Fibroblast of skin of abdomen (primary cell): ENCODE data around the gene KRTDAP.

Source experiments
- DNase-seq: peaks from one replicate; pipeline ENCODE4 v3.0.0-alpha.2; 2013

Gene KRTDAP

DNA sequence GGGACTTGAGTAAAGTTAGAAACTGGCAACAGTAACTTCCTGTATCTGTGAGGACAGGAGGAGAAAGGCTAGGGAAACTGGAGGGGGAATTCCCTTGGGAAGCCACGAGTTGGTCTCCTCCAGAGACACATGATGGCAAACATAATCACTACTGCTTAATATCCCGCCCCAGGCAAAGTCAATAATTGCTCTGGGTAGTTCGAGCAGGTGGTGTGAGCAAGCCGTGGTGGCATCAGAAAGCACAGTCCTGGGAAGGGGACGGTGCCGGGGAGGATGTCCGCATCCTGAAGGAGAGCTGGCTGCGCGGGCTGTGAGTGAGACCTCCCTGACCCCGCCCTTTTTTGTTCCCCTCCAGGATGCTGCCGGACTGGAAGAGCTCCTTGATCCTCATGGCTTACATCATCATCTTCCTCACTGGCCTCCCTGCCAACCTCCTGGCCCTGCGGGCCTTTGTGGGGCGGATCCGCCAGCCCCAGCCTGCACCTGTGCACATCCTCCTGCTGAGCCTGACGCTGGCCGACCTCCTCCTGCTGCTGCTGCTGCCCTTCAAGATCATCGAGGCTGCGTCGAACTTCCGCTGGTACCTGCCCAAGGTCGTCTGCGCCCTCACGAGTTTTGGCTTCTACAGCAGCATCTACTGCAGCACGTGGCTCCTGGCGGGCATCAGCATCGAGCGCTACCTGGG is 40.8 kb downstream of the KRTDAP start:
- DNase-seq = no peak

DNA sequence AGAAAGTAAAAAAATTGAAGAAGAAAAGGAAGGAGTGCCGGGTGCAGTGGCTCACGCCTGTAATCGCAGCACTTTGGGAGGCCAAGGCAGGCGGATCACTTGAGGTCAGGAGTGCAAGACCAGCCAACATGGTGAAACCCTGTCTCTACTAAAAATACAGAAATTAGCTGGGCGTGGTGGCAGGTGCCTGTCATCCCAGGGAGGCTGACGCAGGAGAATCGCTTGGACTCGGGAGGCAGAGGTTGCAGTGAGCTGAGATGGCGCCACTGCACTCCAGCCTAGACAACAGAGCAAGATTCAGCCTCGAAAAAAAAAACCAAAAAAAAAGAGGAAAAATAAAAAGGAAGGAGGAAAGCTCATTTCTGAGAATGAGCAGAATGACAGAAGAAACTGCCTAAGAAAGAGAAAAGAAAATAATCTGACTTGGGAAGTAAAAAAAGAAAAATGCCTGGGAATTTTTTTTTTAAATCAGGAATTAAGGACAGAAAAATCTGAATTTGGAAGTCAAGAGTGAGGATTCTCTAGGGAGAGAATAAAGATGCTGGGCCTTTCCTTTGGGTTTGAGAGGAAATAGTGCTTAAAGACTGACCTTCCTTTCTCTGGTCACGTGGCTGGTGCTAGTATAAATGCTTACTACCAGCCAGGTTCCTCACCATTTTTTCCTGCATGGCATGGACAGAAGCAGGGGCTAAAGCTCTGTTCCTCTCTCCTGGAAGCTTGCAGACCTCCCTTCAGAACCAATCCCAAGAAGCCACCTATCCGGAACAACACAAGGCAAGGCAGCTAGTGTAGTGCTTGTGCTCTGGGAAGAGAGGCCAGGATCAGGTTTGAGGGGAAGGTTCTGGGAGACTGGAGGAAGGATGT is 42.4 kb downstream of the KRTDAP start, which contains the start of gene FFAR2:
FFAR2 (plus strand) TSS at position 652 of the 864 bp plus-strand sequence. CDS start 1,458 bp downstream, outside the sequence.
- no peak for DNase-seq

DNA sequence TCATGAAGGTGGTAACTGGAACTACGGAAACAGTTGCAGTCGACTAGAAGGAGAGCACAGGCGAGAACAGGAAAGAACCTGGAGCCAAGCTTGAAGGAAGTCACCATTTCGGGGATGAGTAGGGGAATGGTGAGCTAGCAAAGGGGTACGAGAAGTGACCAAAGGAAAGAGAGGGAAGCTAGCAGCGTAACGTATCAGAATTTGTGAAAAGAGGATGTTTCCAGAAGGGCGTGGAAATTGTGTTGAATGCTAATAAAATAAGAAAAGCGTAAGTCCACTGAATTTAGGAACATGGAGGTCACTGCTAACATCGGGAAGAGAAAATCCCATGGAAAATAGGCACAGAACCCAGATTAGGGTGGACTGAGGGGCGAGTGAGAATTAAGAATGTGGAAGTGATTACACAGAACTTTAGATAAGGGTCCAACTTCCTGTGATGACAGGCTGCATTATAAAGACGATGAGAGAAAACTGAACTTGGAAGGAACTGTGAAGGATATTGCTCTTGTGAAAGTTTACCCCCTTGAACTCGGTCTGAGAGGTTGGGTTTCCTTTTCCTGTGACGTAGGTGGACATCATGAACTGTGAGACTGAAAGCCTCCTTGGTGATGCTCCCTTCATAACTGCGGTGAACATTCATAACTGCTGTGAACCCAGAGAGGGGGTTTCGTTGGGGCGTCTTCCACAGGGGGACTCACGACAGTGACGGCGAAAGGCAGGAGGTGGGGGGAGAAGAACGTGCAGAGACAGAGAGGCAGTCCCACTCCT is 44.3 kb downstream of the KRTDAP start:
- no peak for DNase-seq

DNA sequence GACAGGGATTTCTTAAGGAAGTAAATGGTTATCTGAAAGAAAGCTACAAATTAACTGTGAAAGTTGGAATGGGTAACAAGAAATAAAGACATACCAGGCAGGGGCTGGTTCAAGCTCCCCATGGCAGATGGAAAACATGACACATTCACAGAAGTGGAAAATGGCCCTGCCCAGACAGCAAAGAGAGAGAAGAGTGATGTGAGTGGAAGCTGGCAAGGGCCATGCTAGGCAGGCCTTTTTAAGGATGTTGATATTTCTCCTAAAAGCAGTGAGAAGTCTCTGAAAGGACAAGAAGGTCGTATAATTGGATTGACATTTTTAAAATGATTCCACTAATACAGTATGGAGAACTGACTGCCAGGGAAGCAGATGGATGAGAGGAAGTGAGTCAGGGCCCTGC is 45.5 kb downstream of the KRTDAP start:
- no peak for DNase-seq

DNA sequence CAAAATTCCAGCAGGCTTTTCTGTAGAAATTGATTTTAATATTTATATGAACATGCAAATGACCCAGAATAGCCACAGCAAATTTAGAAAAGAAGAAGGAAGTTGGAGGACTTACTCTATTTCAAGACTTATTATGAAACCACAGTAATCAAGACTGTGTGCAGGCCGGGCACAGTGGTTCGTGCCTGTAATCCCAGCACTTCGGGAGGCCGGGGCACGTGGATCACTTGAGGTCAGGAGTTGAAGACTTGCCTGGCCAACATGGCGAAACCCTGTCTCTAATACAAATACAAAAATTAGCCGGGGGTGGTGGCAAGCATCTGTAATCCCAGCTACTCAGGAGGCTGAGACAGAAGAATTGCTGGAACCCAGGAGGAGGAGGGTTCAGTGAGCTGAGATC is 48.2 kb downstream of the KRTDAP start:
- DNase-seq = no peak

DNA sequence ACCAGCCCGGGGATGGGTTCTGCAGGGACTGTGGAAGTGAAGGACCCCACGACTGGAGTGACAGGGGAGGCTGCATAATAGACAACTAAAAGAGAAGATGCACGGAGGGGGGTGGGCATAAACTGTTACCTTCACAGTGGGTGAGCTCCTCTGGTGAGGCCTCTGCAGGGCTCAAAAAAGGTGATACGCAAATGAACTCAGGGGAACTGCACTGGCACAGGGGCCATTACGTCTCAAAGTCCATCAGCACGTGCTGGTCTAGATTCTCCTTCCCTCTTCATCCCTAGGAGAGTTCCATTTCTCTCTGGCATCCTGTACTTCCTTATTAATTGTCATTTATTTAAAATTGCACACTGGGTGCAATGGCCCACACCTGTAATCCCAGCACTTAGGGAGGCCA is 50.3 kb downstream of the KRTDAP start:
- no peak for DNase-seq

DNA sequence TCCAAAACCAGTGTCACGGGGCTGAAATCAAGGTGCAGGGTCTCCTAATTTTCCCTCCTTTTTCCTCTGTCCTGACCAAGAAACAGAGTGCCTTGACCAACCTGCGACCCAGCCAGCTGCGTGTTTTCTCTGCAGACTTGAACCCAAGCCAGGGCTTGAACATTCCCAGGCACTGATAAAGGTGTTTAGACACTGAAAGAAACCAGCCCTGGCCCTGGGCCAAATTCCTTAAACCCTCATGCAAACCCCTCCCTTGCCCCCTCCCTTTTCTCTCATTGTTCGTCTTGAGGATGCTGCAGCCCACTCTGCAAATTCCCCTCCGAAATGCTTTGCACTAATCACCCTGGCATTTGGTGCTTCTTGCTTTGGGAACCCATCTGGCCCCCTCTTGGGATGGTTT is 51.7 kb downstream of the KRTDAP start:
- no peak for DNase-seq

DNA sequence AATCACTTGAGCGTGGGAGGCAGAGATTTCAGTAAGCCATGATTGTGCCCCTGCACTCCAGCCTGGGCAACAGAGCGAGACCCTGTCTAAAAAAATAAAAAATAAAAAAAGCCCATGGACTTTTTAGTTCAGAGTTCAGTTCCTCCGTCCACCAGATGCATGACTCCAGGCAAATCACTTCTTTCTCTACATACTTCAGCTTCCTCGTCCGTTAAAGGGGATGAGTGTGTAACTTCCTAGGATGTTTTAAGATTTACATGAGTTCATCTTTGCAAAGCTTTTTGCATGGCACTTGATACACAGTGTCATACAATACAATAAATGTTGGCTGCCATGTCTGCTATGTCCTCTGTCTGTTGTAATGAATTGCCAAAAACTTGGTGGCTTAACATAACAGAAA is 52.2 kb downstream of the KRTDAP start:
- DNase-seq = no peak

DNA sequence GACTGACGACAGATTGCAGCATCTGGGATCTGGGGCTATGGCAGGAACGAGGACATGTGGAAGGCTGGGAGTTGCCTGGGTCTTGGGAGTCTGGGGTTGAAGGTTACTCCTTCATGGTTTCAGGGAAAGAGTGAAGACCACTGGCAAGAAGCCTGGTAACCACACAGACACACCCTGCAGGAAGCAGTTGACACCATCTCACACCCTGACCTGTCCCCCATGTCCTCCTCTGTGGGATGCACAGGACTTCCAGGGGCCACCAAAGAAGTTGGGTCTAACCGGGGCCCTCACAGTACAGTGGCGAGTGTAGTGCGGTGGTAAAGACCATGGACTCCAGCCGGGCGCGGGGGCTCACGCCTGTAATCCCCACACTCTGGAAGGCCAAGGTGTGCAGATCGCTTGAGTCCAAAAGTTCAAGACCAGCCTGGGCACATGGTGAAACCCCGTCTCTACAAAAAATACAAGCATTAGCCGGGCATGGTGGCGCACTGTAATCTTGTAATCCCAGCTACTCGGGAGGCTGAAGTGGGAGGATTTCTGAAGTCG is 52.8 kb downstream of the KRTDAP start:
- no peak for DNase-seq
